Activated CD4-positive, alpha-beta T cell treated with anti-CD3 and anti-CD28 coated beads, Interleukin-2, Interleukin-6, amounts not matched to agents 100 ng/mL and 50 ng/mL, durations not matched to agents 16 hours and 8 hours (primary cell): ENCODE data around the gene ATP5F1A.

ENCODE experiments used
- DNase-seq: peaks from one replicate; pipeline ENCODE4 v3.0.0-alpha.2; 2020

The ATP5F1A gene

GRCh38 chr18:46042571-46043123 lies 55.4 kb downstream of the ATP5F1A start:
- peak; percentile 56 for DNase-seq

GRCh38 chr18:46040747-46041104 lies 57.4 kb downstream of the ATP5F1A start:
- DNase-seq = no peak

DNA sequence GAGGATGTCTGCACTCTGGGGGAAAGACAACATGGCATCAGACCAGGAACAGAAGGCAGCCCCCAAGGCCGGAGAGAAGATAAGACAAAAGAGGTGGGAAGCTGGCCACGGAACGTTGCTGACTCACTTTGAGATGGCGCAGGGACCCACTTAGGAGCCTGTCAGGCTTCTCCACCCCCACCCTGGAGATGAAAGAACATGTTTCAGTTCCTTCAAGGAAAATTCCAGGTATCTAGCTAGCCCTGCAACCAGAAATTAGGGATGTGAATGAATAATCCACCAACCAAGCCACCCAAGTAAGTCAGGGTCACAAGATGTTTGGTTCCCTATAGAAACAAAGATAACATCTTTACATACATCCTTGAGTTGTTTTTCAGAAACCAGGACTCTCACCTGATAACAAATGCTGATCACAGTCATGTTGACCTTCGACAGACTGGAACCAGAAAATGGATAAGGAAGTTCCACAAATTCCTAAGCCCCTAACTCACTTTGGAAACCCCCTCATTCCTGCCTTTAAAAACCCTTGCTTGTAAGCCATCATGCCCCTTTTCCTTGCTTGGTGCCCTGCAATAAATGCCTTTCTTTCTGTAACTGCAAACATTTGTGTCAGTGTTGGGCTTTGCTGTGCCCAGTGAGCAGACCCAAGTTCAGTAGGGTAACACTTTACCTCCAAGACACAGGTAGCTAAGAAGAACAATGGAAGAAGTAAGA lies 57.9 kb downstream of the ATP5F1A start:
- no peak for DNase-seq

DNA sequence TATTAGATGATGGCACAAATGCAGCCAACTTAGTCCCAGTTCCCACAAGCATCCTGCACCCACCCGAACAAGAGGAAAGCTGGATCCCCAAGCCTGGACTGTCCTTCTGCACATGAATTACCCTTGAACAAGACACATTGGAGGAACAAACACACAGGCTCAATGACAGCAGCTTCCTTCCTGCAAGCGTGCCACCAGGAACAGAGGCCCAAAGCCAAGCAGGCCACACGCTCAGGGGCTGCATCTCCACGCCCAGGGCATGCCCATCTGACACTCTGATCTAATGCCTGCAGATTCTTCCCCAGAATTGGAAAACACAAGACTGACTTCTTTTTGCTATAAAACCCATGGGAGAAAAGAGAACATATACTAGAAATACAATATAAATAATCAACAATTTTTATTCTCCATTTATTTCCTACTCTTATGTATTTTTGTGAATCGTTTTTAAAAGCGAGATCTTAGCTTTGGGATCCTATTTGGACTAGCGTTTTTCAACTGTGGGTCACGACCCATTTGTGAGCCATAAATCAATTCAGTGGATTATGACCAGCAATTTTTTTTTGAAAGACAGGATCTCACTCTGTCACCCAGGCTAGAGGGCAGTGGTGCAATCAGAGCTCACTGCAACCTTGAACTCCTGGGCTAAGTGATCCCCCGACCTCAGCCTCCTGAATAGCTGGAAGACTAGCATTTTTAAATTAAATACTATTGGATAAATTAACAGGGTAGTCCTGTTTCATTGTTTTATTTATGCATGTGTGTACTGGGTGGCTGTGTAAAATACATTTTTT lies 60.4 kb downstream of the ATP5F1A start:
- no peak for DNase-seq

DNA sequence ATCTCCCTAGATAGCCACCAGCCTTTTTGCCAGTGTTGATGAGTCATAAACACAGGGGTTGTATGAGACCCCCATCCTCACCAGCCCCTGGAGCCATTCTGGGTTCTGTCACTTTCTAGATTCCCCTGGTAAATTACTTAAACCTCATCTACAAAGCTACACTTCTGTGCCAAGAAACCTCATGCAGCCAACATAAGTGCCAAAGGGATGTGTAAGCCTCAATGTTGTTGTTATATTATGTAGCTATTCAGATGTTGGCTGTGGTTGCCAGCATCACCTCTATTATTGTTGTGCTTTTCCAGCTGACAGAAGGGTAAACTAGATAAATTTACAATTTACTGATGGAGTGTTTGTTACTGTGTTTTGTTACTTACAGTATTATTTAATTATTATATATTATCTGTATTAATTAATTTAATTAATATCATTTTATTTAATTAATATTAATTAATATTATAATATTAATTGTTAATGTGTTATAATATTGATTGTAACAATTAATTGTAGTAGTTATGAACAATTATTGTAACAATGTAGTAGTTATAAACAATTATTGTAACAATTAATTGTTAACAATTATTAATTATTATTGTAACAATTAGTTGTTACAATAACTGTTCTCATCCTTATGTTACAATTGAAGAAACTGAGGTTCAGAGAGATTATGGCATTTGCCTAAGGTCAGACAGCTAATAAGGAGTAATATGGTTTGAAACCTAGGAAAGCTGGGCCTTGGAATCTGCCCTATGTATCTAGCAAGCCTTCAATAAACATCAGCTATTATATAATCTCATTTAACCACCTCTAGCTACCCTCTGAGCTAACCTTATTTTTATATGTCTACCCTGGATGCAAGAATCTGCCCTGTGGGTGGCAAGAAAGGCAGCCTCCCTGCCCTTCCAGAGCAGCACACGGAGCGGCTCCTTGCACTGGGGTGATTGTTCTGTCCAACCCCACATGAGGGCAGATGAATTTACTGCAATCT lies 62.1 kb downstream of the ATP5F1A start:
- no peak for DNase-seq

DNA sequence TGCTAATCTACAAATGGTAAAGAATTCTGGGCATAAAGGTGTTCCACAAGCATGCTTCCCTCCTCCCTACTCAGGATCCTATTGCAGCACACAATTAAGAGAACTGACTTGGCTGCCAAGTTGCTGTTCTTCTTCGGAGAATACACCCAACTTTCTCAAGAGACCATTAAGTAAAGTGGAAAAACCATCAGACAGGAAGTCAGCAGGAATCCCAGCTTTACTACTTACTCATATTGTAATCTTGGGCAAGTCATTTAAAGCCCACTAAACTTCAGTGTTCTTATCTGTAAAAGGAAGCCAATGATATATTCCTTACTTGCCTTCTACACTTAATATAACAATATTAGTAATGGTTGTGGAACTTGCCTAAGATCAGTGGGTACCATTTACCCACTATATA lies 63.9 kb downstream of the ATP5F1A start:
- DNase-seq = peak; percentile 15

GRCh38 chr18:46031741-46032140 lies 66.4 kb downstream of the ATP5F1A start:
- no peak for DNase-seq
